OCI-LY7 (cell line): ENCODE results near the gene NDUFS8.

Source experiments
- CTCF ChIP-seq: fragments of 200-600 bp; sonication (generic); conservative IDR thresholded peaks from 2 replicates; pipeline ENCODE4 v1.5.1; 2014; ENCODE audit warnings: mild to moderate bottlenecking, antibody characterized with exemption, low read length, moderate library complexity, mixed read lengths
- EZH2phosphoT487 ChIP-seq: fragments of 200-600 bp; sonication (generic); IDR thresholded peaks from 2 replicates; pipeline ENCODE4 v1.6.1; 2018; ENCODE audit warnings: low read depth, borderline replicate concordance, mild to moderate bottlenecking, mixed run types, antibody characterized with exemption, low read length, moderate library complexity, mixed read lengths

DNA sequence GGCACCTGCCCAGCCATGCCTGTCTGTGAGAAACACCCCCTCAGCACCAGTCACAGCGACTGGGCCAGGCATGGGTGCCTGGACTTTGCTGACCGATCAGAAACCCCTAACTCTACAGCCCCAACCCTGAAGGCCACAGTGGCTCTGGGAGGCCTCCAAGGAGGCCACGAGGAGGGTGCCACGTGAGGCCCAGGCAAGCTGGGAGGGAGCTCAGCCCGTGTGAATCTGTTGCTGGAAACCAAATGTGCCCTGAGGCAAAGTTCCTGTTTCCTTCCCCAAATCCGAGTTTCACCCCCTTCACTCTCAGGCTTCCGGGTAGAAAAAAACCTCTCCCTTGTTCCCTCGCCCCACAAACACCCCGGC lies 27.9 kb upstream of the NDUFS8 start:
- TF ChIP-seq CTCF (no peak; the same call in 1 of the 2 replicates), EZH2phosphoT487 (no peak)
